Vagina (tissue), 2 donors: ENCODE results near the gene CCT5.

ENCODE experiments used
- POLR2A ChIP-seq, 2 donors: fragments of 450-650 bp; IDR thresholded peaks; one replicate each; pipeline ENCODE4 v1.6.1; 2017; ENCODE audit warnings: antibody characterized with exemption in 2 of 2, mild to moderate bottlenecking in 2 of 2, moderate library complexity in 2 of 2
- POLR2AphosphoS5 ChIP-seq, 2 donors: sonication (generic); formaldehyde crosslinking; IDR thresholded peaks; one replicate each; pipeline ENCODE4 v1.9.0; 2017; ENCODE audit warnings: antibody characterized with exemption in 2 of 2, mild to moderate bottlenecking in 2 of 2, low read depth in 1 of 2; ENCODE audit not compliant: insufficient read depth in 1 of 2
- TF ChIP-seq, protein P1 (sequence below), 3 experiments: fragments of 450-650 bp in 2 of 3; fragments of 200-600 bp in 1 of 3; sonication (generic) in 1 of 3; IDR thresholded peaks; one replicate each; pipeline ENCODE4 v1.5.1; 2017 to 2019; ENCODE audit warnings: antibody characterized with exemption in 3 of 3, mild to moderate bottlenecking in 2 of 3, moderate library complexity in 2 of 3

DNA sequence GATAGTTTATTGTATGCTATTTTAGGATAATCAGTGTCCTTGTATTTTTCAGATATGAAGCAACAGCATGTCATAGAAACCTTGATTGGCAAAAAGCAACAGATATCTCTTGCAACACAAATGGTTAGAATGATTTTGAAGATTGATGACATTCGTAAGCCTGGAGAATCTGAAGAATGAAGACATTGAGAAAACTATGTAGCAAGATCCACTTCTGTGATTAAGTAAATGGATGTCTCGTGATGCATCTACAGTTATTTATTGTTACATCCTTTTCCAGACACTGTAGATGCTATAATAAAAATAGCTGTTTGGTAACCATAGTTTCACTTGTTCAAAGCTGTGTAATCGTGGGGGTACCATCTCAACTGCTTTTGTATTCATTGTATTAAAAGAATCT, 14.5 kb downstream of the CCT5 start:
- TF ChIP-seq, protein P1, sequence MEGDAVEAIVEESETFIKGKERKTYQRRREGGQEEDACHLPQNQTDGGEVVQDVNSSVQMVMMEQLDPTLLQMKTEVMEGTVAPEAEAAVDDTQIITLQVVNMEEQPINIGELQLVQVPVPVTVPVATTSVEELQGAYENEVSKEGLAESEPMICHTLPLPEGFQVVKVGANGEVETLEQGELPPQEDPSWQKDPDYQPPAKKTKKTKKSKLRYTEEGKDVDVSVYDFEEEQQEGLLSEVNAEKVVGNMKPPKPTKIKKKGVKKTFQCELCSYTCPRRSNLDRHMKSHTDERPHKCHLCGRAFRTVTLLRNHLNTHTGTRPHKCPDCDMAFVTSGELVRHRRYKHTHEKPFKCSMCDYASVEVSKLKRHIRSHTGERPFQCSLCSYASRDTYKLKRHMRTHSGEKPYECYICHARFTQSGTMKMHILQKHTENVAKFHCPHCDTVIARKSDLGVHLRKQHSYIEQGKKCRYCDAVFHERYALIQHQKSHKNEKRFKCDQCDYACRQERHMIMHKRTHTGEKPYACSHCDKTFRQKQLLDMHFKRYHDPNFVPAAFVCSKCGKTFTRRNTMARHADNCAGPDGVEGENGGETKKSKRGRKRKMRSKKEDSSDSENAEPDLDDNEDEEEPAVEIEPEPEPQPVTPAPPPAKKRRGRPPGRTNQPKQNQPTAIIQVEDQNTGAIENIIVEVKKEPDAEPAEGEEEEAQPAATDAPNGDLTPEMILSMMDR (IDR thresholded peaks at IDR 0.05): no peak
- TF ChIP-seq POLR2A (IDR thresholded peaks at IDR 0.05): no peak
- no peak for TF ChIP-seq POLR2AphosphoS5 (IDR thresholded peaks at IDR 0.05; ENCODE audit: insufficient read depth in 1 of 2, low read depth in 1 of 2)
